ENCODE results near the gene NKRF. TPM values are rescaled to one million over a fixed set of nuclear protein-coding genes. Genes with fewer than 3 reads are reported as not detected.

NKRF gene
- total and polyA plus RNA-seq, 9 of the 15 experiments (the other 6 are each of a cell fraction or from before 2014, with no cell fraction given): 8.9 to 31.9 (median 19.0) TPM

DNA sequence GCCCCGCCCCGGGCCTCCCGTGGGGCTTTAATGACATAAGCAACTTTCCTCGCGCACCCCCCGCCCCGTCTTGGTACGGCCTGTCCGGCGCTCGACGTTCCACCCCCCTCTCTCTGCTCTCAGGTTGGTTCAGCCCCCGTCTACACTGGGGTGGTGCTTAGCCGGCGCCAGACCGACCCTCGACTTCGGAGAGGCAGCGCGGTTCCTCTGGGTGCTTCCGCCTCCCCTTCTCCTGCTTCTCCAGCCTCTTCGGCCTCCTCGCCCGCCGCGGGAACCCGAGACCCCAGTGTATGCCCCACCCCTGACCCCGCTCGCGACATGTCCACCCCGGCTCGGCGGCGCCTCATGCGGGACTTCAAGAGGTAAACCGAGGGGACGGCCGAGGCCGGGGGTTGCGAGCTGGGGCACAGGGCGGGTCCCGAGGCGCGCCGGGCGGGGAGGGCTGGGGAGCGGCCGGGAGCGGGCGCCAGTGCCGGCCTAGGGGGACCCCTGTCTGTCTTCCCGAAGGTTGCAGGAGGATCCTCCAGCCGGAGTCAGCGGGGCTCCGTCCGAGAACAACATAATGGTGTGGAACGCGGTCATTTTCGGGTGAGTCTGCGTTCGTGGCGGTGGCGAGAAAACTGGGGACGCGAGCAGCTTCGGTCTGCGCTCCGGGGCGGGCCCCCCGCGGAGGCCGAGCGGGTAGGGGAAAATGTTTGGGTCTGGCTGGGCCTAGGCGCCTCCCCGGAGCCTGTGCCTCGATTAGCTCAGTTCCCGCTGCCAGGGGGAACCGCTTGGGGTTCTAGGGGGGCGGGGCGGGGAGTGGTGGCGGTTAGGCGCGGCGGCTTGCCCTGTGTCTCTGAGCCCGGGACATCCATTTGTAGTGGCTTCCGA lies 31.6 kb downstream of the NKRF start, which contains the start of gene UBE2A (continued):
- TF ChIP-seq BRCA1 (IDR thresholded peaks at IDR 0.05) (no peak), BRCA1 (CRISPR knock-in tag; IDR thresholded peaks at IDR 0.05) (no peak), SIX5 (IDR thresholded peaks at IDR 0.05; ENCODE audit: borderline replicate concordance in 1 of 2, insufficient read depth in 1 of 2, low read depth in 1 of 2, low read length in 2 of 2) (peak in 1 of 2 experiments; percentile 45; a peak in 1 of 4 replicates), KAT7 (CRISPR knock-in tag; IDR thresholded peaks at IDR 0.05; ENCODE audit: borderline replicate concordance) (no peak; the same call in 1 of the 2 replicates), L3MBTL2 (IDR thresholded peaks at IDR 0.05) (peak; percentile 31), BCLAF1 (IDR thresholded peaks at IDR 0.05; ENCODE audit: borderline replicate concordance in 1 of 2, control insufficient read depth in 1 of 2, low read depth in 2 of 2, low read length in 1 of 2) (peak in 1 of 2 experiments; percentile 89; a peak in 2 of 4 replicates), TCF7 (IDR thresholded peaks at IDR 0.05; ENCODE audit: borderline replicate concordance) (no peak), E2F8 (IDR thresholded peaks at IDR 0.05; ENCODE audit: low read depth, partially characterized antibody) (no peak)
- TF ChIP-seq, protein P1, sequence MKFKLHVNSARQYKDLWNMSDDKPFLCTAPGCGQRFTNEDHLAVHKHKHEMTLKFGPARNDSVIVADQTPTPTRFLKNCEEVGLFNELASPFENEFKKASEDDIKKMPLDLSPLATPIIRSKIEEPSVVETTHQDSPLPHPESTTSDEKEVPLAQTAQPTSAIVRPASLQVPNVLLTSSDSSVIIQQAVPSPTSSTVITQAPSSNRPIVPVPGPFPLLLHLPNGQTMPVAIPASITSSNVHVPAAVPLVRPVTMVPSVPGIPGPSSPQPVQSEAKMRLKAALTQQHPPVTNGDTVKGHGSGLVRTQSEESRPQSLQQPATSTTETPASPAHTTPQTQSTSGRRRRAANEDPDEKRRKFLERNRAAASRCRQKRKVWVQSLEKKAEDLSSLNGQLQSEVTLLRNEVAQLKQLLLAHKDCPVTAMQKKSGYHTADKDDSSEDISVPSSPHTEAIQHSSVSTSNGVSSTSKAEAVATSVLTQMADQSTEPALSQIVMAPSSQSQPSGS (CRISPR knock-in tag; IDR thresholded peaks at IDR 0.05): no peak
